NCI-H1436 (cell line): ENCODE measurements around the gene FRA10AC1.

Experiments
- DNase-seq: peaks from one replicate; lab custom pipeline; 2025; lab: John Stamatoyannopoulos, UW

FRA10AC1 gene

GRCh38 chr10:93629647-93630305 lies 72.6 kb downstream of the FRA10AC1 start:
- no peak for DNase-seq

- no peak for DNase-seq
Measured at GRCh38 chr10:93628858-93629257, 73.5 kb downstream of the FRA10AC1 start.

GRCh38 chr10:93622942-93623341 lies 79.5 kb downstream of the FRA10AC1 start:
- DNase-seq, result no peak

- no peak for DNase-seq
Measured at GRCh38 chr10:93620925-93621324, 81.5 kb downstream of the FRA10AC1 start.
